Caco-2 (cell line): ENCODE results near the gene LRRC8E. TPM values are rescaled to one million over a fixed set of nuclear protein-coding genes. Genes with fewer than 3 reads are reported as not detected.

Experiments used
- BruUV-seq: library from RNA; stranded (reverse); fragments of 400-500 nt; replicated peaks from 2 replicates; lab custom pipeline; 2021; lab: Mats Ljungman, UMichigan
- CTCF ChIA-PET: fragments of 300-600 bp; sonication (Branson Sonifier 250); formaldehyde crosslinking; loops from one replicate; lab custom pipeline; 2022; ENCODE audit warnings: antibody characterized with exemption; lab: Charles Lee
- POLR2A ChIA-PET: fragments of 300-600 bp; sonication (Branson Sonifier 250); formaldehyde crosslinking; loops from one replicate; lab custom pipeline; 2022; ENCODE audit warnings: antibody characterized with exemption; lab: Charles Lee
- DNase-seq, 2 experiments: peaks; one replicate each; pipeline versions ENCODE4 v3.0.0 to v3.0.0-alpha.2; 2020 to 2022
- H3K27me3 ChIP-seq: replicated peaks from 2 replicates; pipeline ENCODE4 v1.6.0; 2011; ENCODE audit warnings: low read length; ENCODE audit not compliant: control insufficient read depth, insufficient read depth
- H3K36me3 ChIP-seq: 2 replicates; pipeline ENCODE4 v1.5.1; 2011; ENCODE audit warnings: low read length; ENCODE audit not compliant: control insufficient read depth, insufficient read depth
- H3K4me1 ChIP-seq: fragments of 250-450 bp; sonication (Bioruptor Pico); 2 replicates; pipeline ENCODE4 v1.5.1; 2020; ENCODE audit warnings: mild to moderate bottlenecking
- H3K4me3 ChIP-seq: 2 replicates; pipeline ENCODE4 v1.5.1; 2011; ENCODE audit warnings: low read depth, mild to moderate bottlenecking, control low read depth, low read length
- H3K9me3 ChIP-seq: fragments of 250-450 bp; sonication (Bioruptor Pico); 2 replicates; pipeline ENCODE4 v1.5.1; 2020; ENCODE audit warnings: mild to moderate bottlenecking, moderate library complexity
- H3K27ac Mint-ChIP-seq: one replicate; pipeline ENCODE4 v1.8.0; 2022; ENCODE audit warnings: mixed read lengths; ENCODE audit not compliant: unreplicated experiment
- H3K27me3 Mint-ChIP-seq: one replicate; pipeline ENCODE4 v1.8.0; 2022; ENCODE audit warnings: mixed read lengths; ENCODE audit not compliant: insufficient read depth, unreplicated experiment
- H3K36me3 Mint-ChIP-seq: one replicate; pipeline ENCODE4 v1.8.0; 2022; ENCODE audit warnings: mild to moderate bottlenecking, mixed read lengths; ENCODE audit not compliant: insufficient read depth, unreplicated experiment
- H3K4me1 Mint-ChIP-seq: one replicate; pipeline ENCODE4 v1.8.0; 2022; ENCODE audit warnings: low read depth, mixed read lengths; ENCODE audit not compliant: unreplicated experiment
- H3K4me3 Mint-ChIP-seq: one replicate; pipeline ENCODE4 v1.8.0; 2022; ENCODE audit warnings: mild to moderate bottlenecking, moderate library complexity, mixed read lengths; ENCODE audit not compliant: unreplicated experiment
- H3K9me3 Mint-ChIP-seq: one replicate; pipeline ENCODE4 v1.8.0; 2022; ENCODE audit warnings: mixed read lengths; ENCODE audit not compliant: unreplicated experiment
- CTCF ChIP-seq, 2 experiments: fragments of 200-600 bp in 1 of 2; IDR thresholded peaks; 1 replicate in 1 of 2; 2 replicates in 1 of 2; pipeline versions ENCODE4 v1.5.1 to v1.8.0; 2011 to 2022; ENCODE audit warnings: antibody characterized with exemption in 1 of 2, control low read depth in 1 of 2, inconsistent platforms in 1 of 2, low read depth in 1 of 2, low read length in 1 of 2, mild to moderate bottlenecking in 1 of 2, moderate library complexity in 1 of 2; ENCODE audit not compliant: insufficient read depth in 1 of 2, severe bottlenecking in 1 of 2, unreplicated experiment in 1 of 2
- intact Hi-C: fragments of 100-400 bp; cut with micrococcal nuclease; formaldehyde crosslinking; loops from one replicate; pipeline ENCODE4 v1.10.0; 2022; ENCODE audit not compliant: unreplicated experiment
- total RNA-seq: library from RNA; stranded (reverse); gene quantifications from 2 replicates; pipeline ENCODE4 v1.2.3, GENCODE V29; 2022

The LRRC8E gene
- total RNA-seq, 1 experiment from 2014 or later: 6.7 TPM

GRCh38 chr19:7918615-7919421 is 30.5 kb downstream of the LRRC8E start:
- no TSS peak for BruUV-seq
- CTCF ChIA-PET: interaction anchor here (1.2 to 3.6 kb wide), 6 partner anchors 8 to 66 kb away, joined by 4 to 50 read pairs (median 20); partner anchors contain the start of genes CTXN1, MAP2K7 and TIMM44
- H3K27ac Mint-ChIP-seq: no peak overlapping the region

GRCh38 chr19:7919610-7920518 is 31.6 kb downstream of the LRRC8E start, which contains the start of gene SNAPC2:
SNAPC2 (plus strand) TSS chr19:7920338; CDS start chr19:7920367, 29 bp downstream.
- POLR2A ChIA-PET: interaction anchor here (0.6 to 2.3 kb wide), 9 partner anchors 9 to 398 kb away, joined by 3 to 69 read pairs (median 8); partner anchors contain the start of genes ELAVL1, LRRC8E, MAP2K7 and MCOLN1
- peaks cover 7% of the 10 kb centered on the region for H3K4me1 Mint-ChIP-seq
- H3K4me3 Mint-ChIP-seq: peak within 1 kb of the TSS; percentile 87
- H3K4me3 ChIP-seq: peak within 1 kb of the TSS; percentile 63
- peaks cover 31% of the 10 kb centered on the region for H3K36me3 Mint-ChIP-seq
- no peaks in the 10 kb centered on the region for H3K9me3 Mint-ChIP-seq
- CTCF ChIA-PET: interaction anchor here (0.6 to 3.6 kb wide), 16 partner anchors 8 to 266 kb away, joined by 3 to 50 read pairs (median 6); partner anchors contain the start of genes MAP2K7 and TIMM44
- no peaks in the 10 kb centered on the region for H3K9me3 ChIP-seq
- peak within 1 kb of the TSS; percentile 83 for H3K27ac Mint-ChIP-seq
- no peaks in the 10 kb centered on the region for H3K36me3 ChIP-seq
- no peaks in the 10 kb centered on the region for H3K27me3 Mint-ChIP-seq
- peak; percentile 96 for DNase-seq
- peaks cover 16% of the 10 kb centered on the region for H3K4me1 ChIP-seq
- no peaks in the 10 kb centered on the region for H3K27me3 ChIP-seq
- TSS peak; percentile 41 for BruUV-seq
- intact Hi-C loops: loop anchor here (1.0 kb wide), 1 partner anchor 51 kb away; no protein-coding TSS in a partner anchor
- TF ChIP-seq CTCF (IDR thresholded peaks at IDR 0.05; ENCODE audit: insufficient read depth in 1 of 2, low read depth in 1 of 2, low read length in 1 of 2, severe bottlenecking in 1 of 2, unreplicated experiment in 1 of 2): no peak

More at GRCh38 chr19:7918615-7919421, 30.5 kb downstream of the LRRC8E start:
- Mint-ChIP-seq H3K4me3 (peak overlapping the region; percentile 87), H3K9me3 (no peaks in the 10 kb centered on the region), H3K27me3 (no peaks in the 10 kb centered on the region), H3K4me1 (peaks cover 7% of the 10 kb centered on the region), H3K36me3 (peaks cover 28% of the 10 kb centered on the region)
- POLR2A ChIA-PET: interaction anchor here (0.6 to 2.2 kb wide), 2 partner anchors 15 to 31 kb away, joined by 8 to 69 read pairs; partner anchors contain the start of genes LRRC8E and MAP2K7
- no peak for DNase-seq
- intact Hi-C loops: no loop called here
- H3K4me3 ChIP-seq: peak overlapping the region; percentile 63; the same call in 1 of the 2 replicates
- peaks cover 16% of the 10 kb centered on the region for H3K4me1 ChIP-seq
- no peaks in the 10 kb centered on the region for H3K9me3 ChIP-seq
- TF ChIP-seq CTCF (IDR thresholded peaks at IDR 0.05; ENCODE audit: insufficient read depth in 1 of 2, low read depth in 1 of 2, low read length in 1 of 2, severe bottlenecking in 1 of 2, unreplicated experiment in 1 of 2): no peak
- H3K36me3 ChIP-seq: no peaks in the 10 kb centered on the region
- no peaks in the 10 kb centered on the region for H3K27me3 ChIP-seq
